ENCODE data around the gene GABBR2.

The GABBR2 gene

GRCh38 chr9:98743818-98744611 is 35.3 kb upstream of the GABBR2 start:
- H3K27ac ChIP-seq = no peak overlapping the region
- POLR2A ChIA-PET (ENCODE audit: low non-redundant PET) = no interaction called here
- CTCF ChIA-PET = interaction anchor here (0.9 kb wide), 1 partner anchor 9 kb away, joined by 3 read pairs; no protein-coding TSS in a partner anchor
- DNase-seq (ENCODE audit: low spot score) = no peak
- TF ChIP-seq CTCF (conservative IDR thresholded peaks at IDR 0.05; ENCODE audit: low read depth) = no peak

DNA sequence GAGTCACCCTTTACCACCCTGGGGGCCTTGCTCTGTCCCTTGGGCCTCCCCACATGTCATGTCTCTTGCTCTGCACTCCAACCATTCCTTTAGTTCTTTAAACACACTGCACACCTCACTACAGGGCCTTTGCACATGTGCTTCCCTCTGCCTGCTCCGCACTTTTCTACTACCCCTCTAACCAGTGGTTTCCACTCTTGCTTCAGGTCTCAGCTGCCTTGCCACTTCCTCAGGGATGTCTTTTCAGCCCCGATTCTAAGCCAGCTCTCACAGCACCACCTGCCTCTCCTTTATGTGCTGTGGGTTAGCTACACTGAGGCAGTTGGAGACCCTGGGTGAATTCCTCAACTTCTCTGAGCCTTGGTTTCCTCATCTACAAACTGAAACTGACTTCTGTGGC is 34.6 kb upstream of the GABBR2 start:
- ChIA-PET POLR2A (ENCODE audit: low non-redundant PET) (no interaction called here), CTCF (no interaction called here)
- no peak for TF ChIP-seq CTCF (conservative IDR thresholded peaks at IDR 0.05; ENCODE audit: low read depth)
- no peak for DNase-seq (ENCODE audit: low spot score)
- no peak overlapping the region for H3K27ac ChIP-seq

DNA sequence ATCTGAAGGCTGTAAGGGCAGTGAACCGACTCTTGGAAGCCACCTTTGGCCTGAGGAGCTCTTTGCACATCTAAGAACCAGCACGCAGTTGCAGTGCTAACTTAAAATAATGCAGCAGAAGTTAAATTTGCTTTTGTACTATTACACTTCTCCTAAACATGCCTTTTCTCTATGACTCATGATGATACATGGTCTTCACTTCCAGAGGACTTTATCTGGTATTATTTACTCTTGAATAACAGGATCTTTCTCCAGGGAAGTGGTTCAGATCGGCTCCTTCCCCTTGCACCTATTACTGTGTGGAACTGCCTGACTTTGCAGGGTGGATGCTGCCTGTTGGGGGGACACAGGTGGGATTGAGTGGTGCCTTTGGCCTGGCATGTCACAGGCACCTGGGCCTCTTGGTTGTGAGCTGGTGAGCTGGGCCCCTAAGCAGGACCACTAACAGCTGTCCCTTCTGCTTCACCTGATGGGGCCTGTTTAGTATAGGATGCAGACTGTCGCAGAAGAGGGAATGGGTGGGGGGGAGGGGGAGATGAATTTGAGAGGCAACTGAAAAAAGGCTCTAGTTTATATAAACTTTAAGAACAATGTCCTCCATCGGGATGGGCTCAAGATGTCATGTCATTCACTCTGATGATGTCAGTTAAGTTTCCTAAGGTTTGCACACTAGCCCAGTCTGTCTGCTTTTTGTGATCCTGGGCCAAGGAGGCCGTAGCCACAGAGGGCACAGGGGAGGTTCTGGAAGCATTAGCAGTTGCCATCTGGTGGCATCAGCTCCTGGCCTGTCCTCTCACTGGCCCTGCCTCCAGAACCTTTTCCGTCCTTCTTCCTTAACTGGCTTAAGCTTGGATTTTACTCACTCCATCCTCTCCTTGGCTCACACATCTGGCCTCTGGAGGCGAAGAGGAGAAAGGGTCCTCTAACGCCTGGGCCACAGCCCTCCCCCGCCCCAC is 33.9 kb upstream of the GABBR2 start:
- H3K27ac ChIP-seq = no peak overlapping the region
- ChIA-PET POLR2A (ENCODE audit: low non-redundant PET) (no interaction called here), CTCF (interaction anchor here (0.5 kb wide), 1 partner anchor 424 kb away, joined by 4 read pairs; no protein-coding TSS in a partner anchor)
- peak; percentile 66 for DNase-seq (ENCODE audit: low spot score)
- no peak for TF ChIP-seq CTCF (conservative IDR thresholded peaks at IDR 0.05; ENCODE audit: low read depth)

DNA sequence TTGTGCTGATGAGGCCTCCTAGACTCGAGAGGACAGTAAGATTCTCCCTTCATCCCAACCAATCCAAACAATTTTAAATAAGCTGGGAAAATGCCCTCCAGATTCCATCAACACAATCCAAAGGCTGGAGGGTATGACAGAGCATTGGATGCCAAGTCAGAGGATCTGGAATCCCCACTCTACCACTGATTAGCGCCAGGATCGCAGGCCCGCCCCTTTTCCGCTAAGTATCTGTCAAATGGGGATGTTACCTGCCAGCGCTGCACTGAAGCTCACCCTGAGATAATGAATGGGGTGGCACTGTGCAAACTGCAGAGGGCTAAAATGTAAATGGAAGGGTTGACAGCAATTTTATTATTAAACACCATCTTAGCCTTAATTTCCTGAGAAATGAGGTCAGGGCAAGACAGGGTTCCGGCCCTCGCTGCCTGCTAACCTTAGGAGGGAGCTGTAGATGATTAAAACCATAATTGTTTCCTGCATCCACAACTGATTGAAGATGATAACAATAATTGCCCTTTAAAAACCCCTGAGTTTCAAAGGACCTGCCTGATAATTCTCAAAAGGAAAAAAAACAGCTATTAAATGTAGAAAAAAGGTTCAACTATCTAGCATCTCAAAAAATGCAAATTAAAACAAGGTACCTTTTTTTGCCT is 31.6 kb upstream of the GABBR2 start:
- POLR2A ChIA-PET (ENCODE audit: low non-redundant PET) = no interaction called here
- no peak overlapping the region for H3K27ac ChIP-seq
- CTCF ChIA-PET = interaction anchor here (0.6 to 1.1 kb wide), 3 partner anchors 10 to 37 kb away, joined by 3 to 7 read pairs (median 5); no protein-coding TSS in a partner anchor
- DNase-seq (ENCODE audit: low spot score) = no peak
- no peak for TF ChIP-seq CTCF (conservative IDR thresholded peaks at IDR 0.05; ENCODE audit: low read depth)

DNA sequence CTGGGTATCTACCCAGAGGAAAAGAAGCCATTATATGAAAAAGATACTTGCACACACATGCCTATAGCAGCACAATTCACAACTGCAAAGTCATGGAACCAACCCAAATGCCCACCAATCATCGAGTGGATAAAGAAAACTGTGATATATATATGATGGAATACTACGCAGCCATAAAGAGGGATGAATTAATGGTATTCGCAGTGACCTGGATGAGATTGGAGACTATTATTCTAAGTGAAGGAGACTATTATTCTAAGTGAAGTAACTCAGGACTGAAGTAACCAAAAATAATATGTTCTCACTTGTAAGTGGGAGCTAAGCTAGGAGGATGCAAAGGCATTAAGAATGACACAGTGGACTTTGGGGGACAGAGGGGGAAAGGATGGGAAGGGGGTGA is 30.0 kb upstream of the GABBR2 start:
- TF ChIP-seq CTCF (conservative IDR thresholded peaks at IDR 0.05; ENCODE audit: low read depth) = no peak
- ChIA-PET POLR2A (ENCODE audit: low non-redundant PET) (no interaction called here), CTCF (no interaction called here)
- no peak for DNase-seq (ENCODE audit: low spot score)
- no peak overlapping the region for H3K27ac ChIP-seq

DNA sequence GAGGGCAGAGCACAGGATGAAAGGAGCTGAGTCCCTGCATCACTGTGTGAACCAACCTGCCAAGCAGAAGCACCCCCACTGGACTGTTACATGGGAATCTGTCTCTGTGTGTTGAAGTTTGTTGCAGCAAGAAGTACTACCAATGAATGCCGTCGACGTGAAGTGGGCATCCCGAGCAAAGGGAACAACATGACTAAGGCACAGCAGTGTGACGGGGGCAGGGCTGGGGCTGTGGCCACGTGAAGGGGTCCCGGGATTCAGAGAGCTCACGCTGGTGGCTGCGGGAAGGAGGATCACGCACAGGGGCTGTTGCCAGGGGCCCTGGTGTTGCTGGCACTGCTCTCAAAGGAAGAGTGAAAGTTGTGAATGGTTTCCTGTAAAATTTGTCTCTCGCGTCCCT is 27.5 kb upstream of the GABBR2 start:
- POLR2A ChIA-PET (ENCODE audit: low non-redundant PET) = no interaction called here
- TF ChIP-seq CTCF (conservative IDR thresholded peaks at IDR 0.05; ENCODE audit: low read depth) = no peak
- H3K27ac ChIP-seq = no peak overlapping the region
- no peak for DNase-seq (ENCODE audit: low spot score)
- CTCF ChIA-PET = no interaction called here

All from RWPE1 (cell line).